ENCODE results near the gene SMG6.
"Not testable (repeated sequence)": the region's sequence is repeated elsewhere in the genome, so short reads cannot be mapped to it uniquely, and the experiment has no call there.

SMG6 gene

GRCh38 chr17:2304931-2305330, 1.3 kb upstream of the SMG6 start:
- DNase-seq (ENCODE audit: low read depth), result no peak

GRCh38 chr17:2302778-2303203, 794 bp downstream of the SMG6 start:
- no peak for DNase-seq (ENCODE audit: low read depth)

- no peak for DNase-seq (ENCODE audit: low read depth)
Measured at GRCh38 chr17:2299756-2300155, 3.8 kb downstream of the SMG6 start.

- DNase-seq (ENCODE audit: low read depth), result no peak
Measured at GRCh38 chr17:2299136-2299535, 4.4 kb downstream of the SMG6 start.

DNA sequence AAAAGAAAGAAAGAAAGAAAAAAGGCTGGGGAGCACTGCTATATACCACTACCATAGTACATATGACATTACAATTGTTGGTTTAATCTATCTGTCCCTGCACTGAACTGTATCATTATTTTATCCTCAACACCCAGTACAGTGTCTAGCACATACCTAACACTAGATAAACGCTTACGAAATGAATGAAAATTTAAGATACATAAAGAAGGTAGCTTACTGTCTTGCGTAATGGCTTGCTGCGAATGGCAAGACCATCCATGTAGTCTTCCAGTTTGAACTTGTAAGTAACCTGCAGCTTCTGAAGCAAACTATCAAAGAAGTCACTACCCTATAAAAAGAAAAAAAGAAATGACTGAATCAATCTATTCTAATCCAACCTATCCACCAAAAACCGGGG, 6.6 kb downstream of the SMG6 start:
- DNase-seq (ENCODE audit: low read depth), result no peak

- no peak for DNase-seq (ENCODE audit: low read depth)
Measured at GRCh38 chr17:2295575-2295974, 8.0 kb downstream of the SMG6 start.

DNA sequence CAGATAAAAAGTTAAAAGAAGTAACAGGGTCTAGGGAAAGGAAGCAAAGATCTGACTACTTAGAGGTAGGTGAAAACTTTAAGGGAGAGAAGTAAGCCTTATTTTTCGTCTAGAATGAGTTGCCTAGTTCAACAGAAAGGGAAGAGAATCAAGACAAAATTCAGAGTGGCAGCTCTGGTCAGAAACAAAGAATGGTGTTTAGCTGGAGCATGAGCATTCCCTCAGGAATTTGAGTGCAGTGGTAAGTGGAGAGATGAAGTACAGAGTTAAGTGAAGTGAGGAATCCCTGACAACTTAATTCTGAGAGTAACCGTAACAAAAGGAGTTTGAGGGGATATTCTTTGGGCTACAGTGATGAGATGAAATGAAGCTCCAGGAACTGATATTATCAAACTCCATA, 11.5 kb downstream of the SMG6 start:
- no peak for DNase-seq (ENCODE audit: low read depth)

DNA sequence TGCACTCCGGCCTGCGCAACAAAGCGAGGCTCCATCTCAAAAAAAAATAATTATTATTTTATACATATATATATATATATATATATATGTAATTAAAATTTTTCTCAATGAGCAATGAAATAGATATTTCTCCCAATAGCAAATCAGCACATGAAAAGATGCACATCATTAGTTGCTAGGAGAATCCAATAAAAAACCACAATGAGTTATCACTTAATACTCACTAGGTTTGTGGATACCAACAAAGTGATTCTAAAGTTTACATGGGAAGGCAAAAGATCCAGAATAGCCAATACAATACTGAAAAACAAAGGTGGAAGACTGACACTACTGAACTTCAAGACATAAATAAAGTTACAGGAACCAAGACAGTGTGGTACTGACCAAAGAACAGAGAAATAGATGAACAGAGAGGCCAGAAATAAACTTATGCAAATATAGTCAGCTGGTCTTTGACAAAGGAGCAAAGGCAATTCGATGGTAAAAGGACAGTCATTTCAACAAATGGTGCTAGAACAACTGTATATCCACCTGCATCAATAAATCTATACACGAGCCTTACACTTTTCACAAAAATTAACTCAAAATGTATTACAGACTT, 13.6 kb downstream of the SMG6 start:
- DNase-seq (ENCODE audit: low read depth), result no peak

GRCh38 chr17:2283302-2283701, 20.3 kb downstream of the SMG6 start:
- DNase-seq (ENCODE audit: low read depth), result no peak

GRCh38 chr17:2282297-2282873, 21.2 kb downstream of the SMG6 start:
- no peak for DNase-seq (ENCODE audit: low read depth)

- no peak for DNase-seq (ENCODE audit: low read depth)
Measured at GRCh38 chr17:2279707-2280106, 23.9 kb downstream of the SMG6 start.

- no peak for DNase-seq (ENCODE audit: low read depth)
Measured at GRCh38 chr17:2277429-2278170, 26.0 kb downstream of the SMG6 start.

DNA sequence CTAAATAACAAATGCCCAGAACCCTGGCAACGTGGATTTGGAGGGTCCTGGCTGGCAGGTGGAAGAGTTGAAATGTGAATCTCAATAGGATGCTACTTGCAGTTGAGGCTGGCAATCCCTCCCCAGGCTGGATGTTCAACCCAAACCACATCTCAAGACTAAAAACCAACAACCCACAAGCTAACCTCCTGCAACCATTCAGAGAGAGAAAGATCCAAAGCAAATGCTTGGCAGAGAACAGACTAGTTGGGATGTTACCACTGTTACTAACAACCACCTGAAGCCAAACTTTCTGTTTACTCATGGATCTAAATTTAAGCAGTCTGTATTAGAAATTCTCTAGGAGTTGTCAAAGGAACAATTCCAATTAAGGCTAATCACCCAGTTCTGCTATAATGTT, 27.9 kb downstream of the SMG6 start:
- DNase-seq (ENCODE audit: low read depth), result no peak

DNA sequence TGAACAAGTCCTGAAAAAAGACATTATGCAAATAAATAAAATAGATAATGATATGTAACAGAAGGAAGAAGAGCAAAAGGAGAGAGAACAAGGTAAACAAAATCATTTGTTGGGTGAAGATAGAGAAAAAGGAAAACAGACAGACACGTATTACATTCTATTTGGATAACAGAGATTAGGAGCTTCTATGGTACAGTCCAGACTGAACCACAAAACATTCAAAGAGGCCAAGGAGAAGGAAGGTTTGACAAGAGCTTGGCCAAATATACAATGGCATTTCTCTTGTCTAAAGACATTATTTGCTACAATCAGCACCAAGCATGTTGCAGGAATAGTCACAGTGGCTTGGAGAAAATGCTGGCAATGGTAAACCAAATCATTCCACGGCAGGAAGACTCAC, 29.2 kb downstream of the SMG6 start:
- DNase-seq (ENCODE audit: low read depth), result no peak

DNA sequence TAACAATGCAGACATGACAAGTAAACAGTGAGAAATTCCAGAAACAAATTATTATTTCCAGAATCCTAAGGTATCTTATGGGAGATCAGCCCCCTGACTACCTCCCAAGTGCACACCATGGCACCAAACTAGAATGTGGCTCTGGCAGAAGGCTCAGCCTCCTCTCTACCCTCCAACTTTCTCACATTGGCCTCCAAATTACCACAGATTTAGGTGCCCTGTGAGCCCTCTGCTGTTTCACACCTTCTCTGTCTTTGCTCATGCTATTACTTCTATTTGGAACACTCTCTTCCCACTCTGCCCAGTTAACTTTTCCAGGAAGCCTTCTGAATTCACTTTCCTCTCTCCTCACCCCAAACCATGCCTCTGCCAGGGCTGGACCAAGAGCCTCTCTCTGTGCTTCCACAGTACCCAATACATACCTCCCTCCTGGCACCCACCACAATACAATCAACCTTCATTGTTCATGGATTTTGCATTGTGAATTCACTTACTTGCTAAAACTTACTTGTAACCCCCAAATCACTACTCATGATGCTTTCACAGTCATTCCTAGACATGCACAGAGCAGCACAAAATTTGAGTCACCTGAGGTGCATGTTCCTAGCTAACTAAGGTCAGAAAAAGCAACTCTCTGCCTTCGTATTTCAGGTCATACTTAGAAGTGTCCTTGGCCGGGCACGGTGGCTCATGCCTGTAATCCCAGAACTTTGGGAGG, 31.4 kb downstream of the SMG6 start:
- DNase-seq (ENCODE audit: low read depth), result no peak

- no peak for DNase-seq (ENCODE audit: low read depth)
Measured at GRCh38 chr17:2267354-2267753, 36.2 kb downstream of the SMG6 start.

DNA sequence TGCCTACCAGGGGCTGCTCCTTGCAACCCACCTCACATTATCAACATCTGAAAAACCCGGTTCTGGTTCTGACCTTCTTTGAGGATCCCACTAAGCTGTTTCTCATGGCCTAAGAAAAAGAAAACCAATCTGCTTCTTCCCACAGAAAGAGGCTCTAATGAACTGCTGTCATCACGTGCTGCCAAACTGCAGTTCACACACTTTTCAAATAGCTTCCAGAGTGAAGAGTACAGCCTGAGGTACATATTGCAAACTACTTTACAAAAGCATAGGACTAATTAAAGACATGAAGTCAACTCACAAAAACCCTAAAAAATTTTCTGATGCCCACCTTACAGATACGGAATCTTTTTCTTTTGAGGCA, 36.7 kb downstream of the SMG6 start:
- DNase-seq (ENCODE audit: low read depth), result no peak

GRCh38 chr17:2266045-2266864, 37.3 kb downstream of the SMG6 start:
- DNase-seq (ENCODE audit: low read depth), result peak; percentile 59

GRCh38 chr17:2265166-2265565, 38.4 kb downstream of the SMG6 start:
- not testable (repeated sequence) for DNase-seq (ENCODE audit: low read depth)

- no peak for DNase-seq (ENCODE audit: low read depth)
Measured at GRCh38 chr17:2264067-2264860, 39.3 kb downstream of the SMG6 start.
